GM12878 (cell line): ENCODE data around the gene RIC3. TPM values are rescaled to one million over a fixed set of nuclear protein-coding genes. Genes with fewer than 3 reads are reported as not detected.

Experiments
- JUNB ChIP-seq: IDR thresholded peaks from 2 replicates; pipeline ENCODE4 v1.6.1; 2016; ENCODE audit warnings: antibody characterized with exemption, mild to moderate bottlenecking
- MXI1 ChIP-seq: fragments of 150-350 bp; IDR thresholded peaks from 2 replicates; pipeline ENCODE4 v1.6.1; 2011; ENCODE audit warnings: low read depth, mild to moderate bottlenecking, inconsistent platforms, low read length, improper control_type of control experiment
- RCOR1 ChIP-seq: conservative IDR thresholded peaks from 2 replicates; pipeline ENCODE4 v1.6.1; 2012; ENCODE audit warnings: low read depth, low read length, improper control_type of control experiment
- SRF ChIP-seq, 2 experiments: IDR thresholded peaks; 2 replicates each; pipeline ENCODE4 v1.6.1; 2011; ENCODE audit warnings: low read depth in 2 of 2, low read length in 2 of 2, mild to moderate bottlenecking in 1 of 2, moderate library complexity in 1 of 2
- polyA plus RNA-seq, 11 experiments: library from polyadenylated mRNA; depleted of rRNA in 4 of 11; unstranded in 6 of 11; stranded (reverse) in 5 of 11; fragments of >200 nt; fragmentation: Nextera tagmentation in 4 of 11; fragmentation: Illumina TruSeq in 1 of 11; extraction: Ambion mirVana in 4 of 11; extraction: Trizol in 1 of 11; gene quantifications; 1 replicate in 1 of 11; 2 replicates in 10 of 11; pipeline versions ENCODE4 v1.2.1 to v1.2.3, GENCODE V29; 2011 to 2016; ENCODE audit warnings: inconsistent platforms in 2 of 11, missing spikeins in 2 of 11, low read depth in 1 of 11
- total RNA-seq, 4 experiments: library from RNA; depleted of rRNA in 3 of 4; stranded (reverse); fragments of >200 nt in 3 of 4; fragmentation: Illumina TruSeq in 1 of 4; extraction: Trizol in 1 of 4; gene quantifications; 2 replicates each; pipeline versions ENCODE4 v1.2.1 to v1.2.3, GENCODE V29; 2013 to 2021
- TF ChIP-seq, protein P1 (sequence below): fragments of 150-350 bp; IDR thresholded peaks from 2 replicates; pipeline ENCODE4 v1.6.1; 2016; ENCODE audit warnings: low read depth, low read length
- TF ChIP-seq, protein P2 (sequence below): fragments of 450-650 bp; formaldehyde crosslinking; IDR thresholded peaks from 2 replicates; pipeline ENCODE4 v1.4.0; 2022; ENCODE audit warnings: mild to moderate bottlenecking, moderate library complexity
- TF ChIP-seq, protein P3 (sequence below): IDR thresholded peaks from 2 replicates; pipeline ENCODE4 v1.6.1; 2012; ENCODE audit warnings: improper control_type of control experiment, low read depth, low read length; ENCODE audit not compliant: insufficient replicate concordance

The RIC3 gene
- total and polyA plus RNA-seq, 10 of the 15 experiments (the other 5 are each of a cell fraction or from before 2014, with no cell fraction given), result 0.90 to 8.9 (median 2.2) TPM

DNA sequence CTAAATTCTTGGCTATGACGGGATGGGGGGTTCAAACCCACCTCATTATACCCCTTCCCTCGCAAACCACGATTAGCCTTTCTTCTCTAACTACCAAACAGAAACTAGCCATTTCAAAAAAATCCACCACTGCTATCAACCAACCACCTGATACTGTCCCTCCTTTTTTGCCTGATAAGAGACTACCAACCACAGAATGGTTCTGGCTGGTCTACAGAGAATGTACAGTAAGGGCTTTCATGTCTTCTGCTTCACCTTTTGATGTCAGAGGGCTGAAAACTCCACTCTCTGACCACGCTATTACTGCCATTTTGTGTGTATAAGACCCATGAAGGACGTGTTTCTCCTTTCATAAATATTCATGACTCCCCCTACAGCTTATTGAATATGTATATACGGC, 19.1 kb downstream of the RIC3 start (continued):
- TF ChIP-seq, protein P1, sequence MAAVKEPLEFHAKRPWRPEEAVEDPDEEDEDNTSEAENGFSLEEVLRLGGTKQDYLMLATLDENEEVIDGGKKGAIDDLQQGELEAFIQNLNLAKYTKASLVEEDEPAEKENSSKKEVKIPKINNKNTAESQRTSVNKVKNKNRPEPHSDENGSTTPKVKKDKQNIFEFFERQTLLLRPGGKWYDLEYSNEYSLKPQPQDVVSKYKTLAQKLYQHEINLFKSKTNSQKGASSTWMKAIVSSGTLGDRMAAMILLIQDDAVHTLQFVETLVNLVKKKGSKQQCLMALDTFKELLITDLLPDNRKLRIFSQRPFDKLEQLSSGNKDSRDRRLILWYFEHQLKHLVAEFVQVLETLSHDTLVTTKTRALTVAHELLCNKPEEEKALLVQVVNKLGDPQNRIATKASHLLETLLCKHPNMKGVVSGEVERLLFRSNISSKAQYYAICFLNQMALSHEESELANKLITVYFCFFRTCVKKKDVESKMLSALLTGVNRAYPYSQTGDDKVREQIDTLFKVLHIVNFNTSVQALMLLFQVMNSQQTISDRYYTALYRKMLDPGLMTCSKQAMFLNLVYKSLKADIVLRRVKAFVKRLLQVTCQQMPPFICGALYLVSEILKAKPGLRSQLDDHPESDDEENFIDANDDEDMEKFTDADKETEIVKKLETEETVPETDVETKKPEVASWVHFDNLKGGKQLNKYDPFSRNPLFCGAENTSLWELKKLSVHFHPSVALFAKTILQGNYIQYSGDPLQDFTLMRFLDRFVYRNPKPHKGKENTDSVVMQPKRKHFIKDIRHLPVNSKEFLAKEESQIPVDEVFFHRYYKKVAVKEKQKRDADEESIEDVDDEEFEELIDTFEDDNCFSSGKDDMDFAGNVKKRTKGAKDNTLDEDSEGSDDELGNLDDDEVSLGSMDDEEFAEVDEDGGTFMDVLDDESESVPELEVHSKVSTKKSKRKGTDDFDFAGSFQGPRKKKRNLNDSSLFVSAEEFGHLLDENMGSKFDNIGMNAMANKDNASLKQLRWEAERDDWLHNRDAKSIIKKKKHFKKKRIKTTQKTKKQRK, result no peak
- TF ChIP-seq, protein P2, sequence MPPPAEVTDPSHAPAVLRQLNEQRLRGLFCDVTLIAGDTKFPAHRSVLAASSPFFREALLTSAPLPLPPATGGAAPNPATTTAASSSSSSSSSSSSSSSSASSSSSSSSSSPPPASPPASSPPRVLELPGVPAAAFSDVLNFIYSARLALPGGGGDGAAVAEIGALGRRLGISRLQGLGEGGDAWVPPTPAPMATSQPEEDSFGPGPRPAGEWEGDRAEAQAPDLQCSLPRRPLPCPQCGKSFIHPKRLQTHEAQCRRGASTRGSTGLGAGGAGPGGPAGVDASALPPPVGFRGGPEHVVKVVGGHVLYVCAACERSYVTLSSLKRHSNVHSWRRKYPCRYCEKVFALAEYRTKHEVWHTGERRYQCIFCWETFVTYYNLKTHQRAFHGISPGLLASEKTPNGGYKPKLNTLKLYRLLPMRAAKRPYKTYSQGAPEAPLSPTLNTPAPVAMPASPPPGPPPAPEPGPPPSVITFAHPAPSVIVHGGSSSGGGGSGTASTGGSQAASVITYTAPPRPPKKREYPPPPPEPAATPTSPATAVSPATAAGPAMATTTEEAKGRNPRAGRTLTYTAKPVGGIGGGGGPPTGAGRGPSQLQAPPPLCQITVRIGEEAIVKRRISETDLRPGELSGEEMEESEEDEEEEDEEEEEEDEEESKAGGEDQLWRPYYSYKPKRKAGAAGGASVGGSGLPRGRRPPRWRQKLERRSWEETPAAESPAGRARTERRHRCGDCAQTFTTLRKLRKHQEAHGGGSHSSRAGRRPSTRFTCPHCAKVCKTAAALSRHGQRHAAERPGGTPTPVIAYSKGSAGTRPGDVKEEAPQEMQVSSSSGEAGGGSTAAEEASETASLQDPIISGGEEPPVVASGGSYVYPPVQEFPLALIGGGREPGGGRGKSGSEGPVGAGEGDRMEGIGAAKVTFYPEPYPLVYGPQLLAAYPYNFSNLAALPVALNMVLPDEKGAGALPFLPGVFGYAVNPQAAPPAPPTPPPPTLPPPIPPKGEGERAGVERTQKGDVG (CRISPR knock-in tag), result no peak
- no peak for TF ChIP-seq MXI1
- no peak for TF ChIP-seq JUNB
- no peak for TF ChIP-seq SRF (IDR thresholded peaks at IDR 0.05; ENCODE audit: low read depth in 2 of 2, low read length in 2 of 2)
- no peak for TF ChIP-seq RCOR1
- TF ChIP-seq, protein P3, sequence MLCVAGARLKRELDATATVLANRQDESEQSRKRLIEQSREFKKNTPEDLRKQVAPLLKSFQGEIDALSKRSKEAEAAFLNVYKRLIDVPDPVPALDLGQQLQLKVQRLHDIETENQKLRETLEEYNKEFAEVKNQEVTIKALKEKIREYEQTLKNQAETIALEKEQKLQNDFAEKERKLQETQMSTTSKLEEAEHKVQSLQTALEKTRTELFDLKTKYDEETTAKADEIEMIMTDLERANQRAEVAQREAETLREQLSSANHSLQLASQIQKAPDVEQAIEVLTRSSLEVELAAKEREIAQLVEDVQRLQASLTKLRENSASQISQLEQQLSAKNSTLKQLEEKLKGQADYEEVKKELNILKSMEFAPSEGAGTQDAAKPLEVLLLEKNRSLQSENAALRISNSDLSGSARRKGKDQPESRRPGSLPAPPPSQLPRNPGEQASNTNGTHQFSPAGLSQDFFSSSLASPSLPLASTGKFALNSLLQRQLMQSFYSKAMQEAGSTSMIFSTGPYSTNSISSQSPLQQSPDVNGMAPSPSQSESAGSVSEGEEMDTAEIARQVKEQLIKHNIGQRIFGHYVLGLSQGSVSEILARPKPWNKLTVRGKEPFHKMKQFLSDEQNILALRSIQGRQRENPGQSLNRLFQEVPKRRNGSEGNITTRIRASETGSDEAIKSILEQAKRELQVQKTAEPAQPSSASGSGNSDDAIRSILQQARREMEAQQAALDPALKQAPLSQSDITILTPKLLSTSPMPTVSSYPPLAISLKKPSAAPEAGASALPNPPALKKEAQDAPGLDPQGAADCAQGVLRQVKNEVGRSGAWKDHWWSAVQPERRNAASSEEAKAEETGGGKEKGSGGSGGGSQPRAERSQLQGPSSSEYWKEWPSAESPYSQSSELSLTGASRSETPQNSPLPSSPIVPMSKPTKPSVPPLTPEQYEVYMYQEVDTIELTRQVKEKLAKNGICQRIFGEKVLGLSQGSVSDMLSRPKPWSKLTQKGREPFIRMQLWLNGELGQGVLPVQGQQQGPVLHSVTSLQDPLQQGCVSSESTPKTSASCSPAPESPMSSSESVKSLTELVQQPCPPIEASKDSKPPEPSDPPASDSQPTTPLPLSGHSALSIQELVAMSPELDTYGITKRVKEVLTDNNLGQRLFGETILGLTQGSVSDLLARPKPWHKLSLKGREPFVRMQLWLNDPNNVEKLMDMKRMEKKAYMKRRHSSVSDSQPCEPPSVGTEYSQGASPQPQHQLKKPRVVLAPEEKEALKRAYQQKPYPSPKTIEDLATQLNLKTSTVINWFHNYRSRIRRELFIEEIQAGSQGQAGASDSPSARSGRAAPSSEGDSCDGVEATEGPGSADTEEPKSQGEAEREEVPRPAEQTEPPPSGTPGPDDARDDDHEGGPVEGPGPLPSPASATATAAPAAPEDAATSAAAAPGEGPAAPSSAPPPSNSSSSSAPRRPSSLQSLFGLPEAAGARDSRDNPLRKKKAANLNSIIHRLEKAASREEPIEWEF, result no peak
